B cell (primary cell): ENCODE data around the gene ERC2. TPM values are rescaled to one million over a fixed set of nuclear protein-coding genes. Genes with fewer than 3 reads are reported as not detected.

Experiments
- ATAC-seq: fragments of 200-7000 bp; cut with Tn5 transposase; one replicate; pipeline ENCODE4 v1.10.0; 2021; ENCODE audit warnings: low read depth, mild to moderate bottlenecking, moderate number of reproducible peaks, moderate library complexity
- CTCF ChIA-PET: fragments of 350-600 bp; sonication (Branson Sonifier 250); formaldehyde crosslinking; loops from one replicate; lab custom pipeline; 2021; ENCODE audit warnings: antibody characterized with exemption, inconsistent platforms; lab: Charles Lee
- POLR2A ChIA-PET: fragments of 350-600 bp; sonication (Branson Sonifier 250); formaldehyde crosslinking; loops from one replicate; lab custom pipeline; 2021; ENCODE audit warnings: antibody characterized with exemption; lab: Charles Lee
- DNase-seq: peaks from one replicate; pipeline ENCODE4 v3.0.0; 2013
- H2AFZ ChIP-seq: 2 replicates; pipeline ENCODE4 v1.6.1; 2012; ENCODE audit warnings: mild to moderate bottlenecking, low read depth, low read length; ENCODE audit not compliant: insufficient read depth, poor library complexity, severe bottlenecking
- H3K27ac ChIP-seq, 2 donors: 1 replicate in 1 of 2; 2 replicates in 1 of 2; pipeline ENCODE4 v1.5.1; 2012 to 2013; ENCODE audit warnings: low read length in 2 of 2, mild to moderate bottlenecking in 2 of 2, moderate library complexity in 1 of 2
- H3K27me3 ChIP-seq, 4 experiments: fragments of 200-600 bp in 1 of 4; sonication (generic) in 1 of 4; replicated peaks in 1 of 4; 1 replicate in 2 of 4; 2 replicates in 2 of 4; pipeline versions ENCODE4 v1.6.1 to v1.7.0; 2013 to 2016; ENCODE audit warnings: low read length in 3 of 4, mild to moderate bottlenecking in 2 of 4, mixed read lengths in 1 of 4, moderate library complexity in 1 of 4; ENCODE audit not compliant: insufficient read depth in 4 of 4, control insufficient read depth in 3 of 4; ENCODE audit errors: control extremely low read depth in 1 of 4
- H3K36me3 ChIP-seq, 2 experiments: replicated peaks in 1 of 2; 1 replicate in 1 of 2; 2 replicates in 1 of 2; pipeline versions ENCODE4 v1.6.1 to v1.7.1; 2013; ENCODE audit warnings: low read length in 1 of 2; ENCODE audit not compliant: insufficient read depth in 2 of 2, control insufficient read depth in 1 of 2; ENCODE audit errors: control extremely low read depth in 1 of 2, extremely low read depth in 1 of 2
- H3K4me1 ChIP-seq, 2 donors: fragments of 200-600 bp in 1 of 2; sonication (generic) in 1 of 2; 1 replicate in 1 of 2; 2 replicates in 1 of 2; pipeline versions ENCODE4 v1.5.1 to v1.6.1; 2013 to 2017; ENCODE audit warnings: low read length in 2 of 2; ENCODE audit not compliant: control insufficient read depth in 2 of 2, insufficient read depth in 2 of 2
- H3K4me2 ChIP-seq: replicated peaks from 2 replicates; pipeline ENCODE3; 2012; ENCODE audit warnings: mild to moderate bottlenecking, low read depth, low read length; ENCODE audit not compliant: poor library complexity, severe bottlenecking
- H3K4me3 ChIP-seq, 5 experiments: fragments of 200-600 bp in 1 of 5; sonication (generic) in 1 of 5; 1 replicate in 3 of 5; 2 replicates in 2 of 5; pipeline versions ENCODE4 v1.5.1 to v1.7.0; 2011 to 2016; ENCODE audit warnings: low read length in 4 of 5, mild to moderate bottlenecking in 4 of 5, low read depth in 2 of 5, control low read depth in 1 of 5, moderate library complexity in 1 of 5; ENCODE audit not compliant: insufficient read depth in 1 of 5; ENCODE audit errors: control extremely low read depth in 1 of 5, extremely low read depth in 1 of 5
- H3K79me2 ChIP-seq: fragments of 200-600 bp; sonication (generic); one replicate; pipeline ENCODE4 v1.6.0; 2016; ENCODE audit warnings: low read length; ENCODE audit not compliant: control insufficient read depth, insufficient read depth
- H3K9ac ChIP-seq: fragments of 200-600 bp; sonication (generic); 2 replicates; pipeline ENCODE4 v1.6.1; 2017; ENCODE audit warnings: mild to moderate bottlenecking, low read length, moderate library complexity
- H3K9me3 ChIP-seq, 3 donors: one replicate each; pipeline versions ENCODE4 v1.6.1 to v1.7.1; 2013; ENCODE audit warnings: low read length in 2 of 3; ENCODE audit not compliant: control insufficient read depth in 2 of 3, insufficient read depth in 1 of 3; ENCODE audit errors: control extremely low read depth in 1 of 3
- H4K20me1 ChIP-seq: 2 replicates; pipeline ENCODE4 v1.6.0; 2012; ENCODE audit warnings: mild to moderate bottlenecking, low read length; ENCODE audit not compliant: insufficient read depth, control insufficient read depth, poor library complexity, severe bottlenecking
- H3K27ac Mint-ChIP-seq: one replicate; pipeline ENCODE4 v1.8.0; 2021; ENCODE audit warnings: mixed read lengths
- H3K27me3 Mint-ChIP-seq: one replicate; pipeline ENCODE4 v1.8.0; 2021; ENCODE audit warnings: mixed read lengths
- H3K4me1 Mint-ChIP-seq: one replicate; pipeline ENCODE4 v1.8.0; 2021; ENCODE audit warnings: mixed read lengths
- H3K4me3 Mint-ChIP-seq: one replicate; pipeline ENCODE4 v1.8.0; 2021; ENCODE audit warnings: mixed read lengths
- H3K9me3 Mint-ChIP-seq: one replicate; pipeline ENCODE4 v1.8.0; 2022; ENCODE audit warnings: mixed read lengths; ENCODE audit not compliant: insufficient read depth
- EZH2 ChIP-seq: IDR thresholded peaks from 2 replicates; pipeline ENCODE4 v1.6.1; 2012; ENCODE audit warnings: borderline replicate concordance, low read depth, mild to moderate bottlenecking, moderate library complexity, low read length; ENCODE audit not compliant: insufficient read depth, poor library complexity, severe bottlenecking
- WGBS: methylation state at CpG from one replicate; pipeline ENCODE4 v1.1.5; 2013; ENCODE audit warnings: missing lambda C conversion rate; ENCODE audit not compliant: insufficient coverage; 5-methylcytosine and 5-hydroxymethylcytosine counted together
- intact Hi-C: fragments of 100-400 bp; cut with micrococcal nuclease; formaldehyde crosslinking; loops from one replicate; pipeline ENCODE4 v1.10.0; 2022
- polyA plus RNA-seq: library from polyadenylated mRNA; depleted of rRNA; stranded (reverse); fragments of >200 nt; gene quantifications from 2 replicates; pipeline ENCODE4 v1.2.3, GENCODE V29; 2012
- total RNA-seq, 2 donors: library from RNA; stranded (reverse); fragments of 120-200 nt in 1 of 2; gene quantifications; 1 replicate in 1 of 2; 2 replicates in 1 of 2; pipeline versions ENCODE4 v1.2.3 to v1.2.4, GENCODE V29; 2013 to 2022
- TF ChIP-seq, protein P1 (sequence below): fragments of 200-600 bp; IDR thresholded peaks from one replicate; pipeline ENCODE4 v1.8.0; 2022; ENCODE audit warnings: antibody characterized with exemption, mild to moderate bottlenecking

Gene ERC2
- total and polyA plus RNA-seq, 2 donors (not counting 1 experiment from before 2014, with no cell fraction given), result not detected

DNA sequence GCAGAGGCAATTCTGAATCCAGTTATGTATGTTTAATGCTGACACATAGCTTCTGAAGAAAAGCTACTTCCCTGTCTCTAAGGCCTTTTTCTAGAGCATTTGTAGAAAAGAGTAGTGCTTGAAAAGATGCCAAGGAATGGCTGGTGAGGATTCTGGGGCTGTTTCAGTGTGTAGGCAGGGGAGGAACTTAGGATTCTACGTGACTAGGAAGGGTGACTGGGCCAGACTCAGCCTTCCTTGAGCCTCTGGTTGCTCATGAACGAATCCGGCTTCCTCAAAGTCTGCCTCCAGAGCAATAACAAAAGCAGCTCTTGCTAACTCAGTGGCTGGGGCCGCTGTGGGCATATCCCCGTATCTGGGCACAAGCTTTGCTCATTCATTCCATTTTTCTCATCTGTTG, 876.4 kb downstream of the ERC2 start:
- Histone ChIP-seq H3K9me3 (no peaks in the 10 kb centered on the region), H3K27ac (no peak overlapping the region), H3K4me1 (no peaks in the 10 kb centered on the region), H3K4me2 (no peak overlapping the region), H3K36me3 (no peaks in the 10 kb centered on the region), H2AFZ (no peak overlapping the region), H3K27me3 (no peaks in the 10 kb centered on the region), H3K79me2 (no peaks in the 10 kb centered on the region), H3K9ac (no peak overlapping the region), H4K20me1 (no peaks in the 10 kb centered on the region), H3K4me3 (no peak overlapping the region)
- TF ChIP-seq, protein P1, sequence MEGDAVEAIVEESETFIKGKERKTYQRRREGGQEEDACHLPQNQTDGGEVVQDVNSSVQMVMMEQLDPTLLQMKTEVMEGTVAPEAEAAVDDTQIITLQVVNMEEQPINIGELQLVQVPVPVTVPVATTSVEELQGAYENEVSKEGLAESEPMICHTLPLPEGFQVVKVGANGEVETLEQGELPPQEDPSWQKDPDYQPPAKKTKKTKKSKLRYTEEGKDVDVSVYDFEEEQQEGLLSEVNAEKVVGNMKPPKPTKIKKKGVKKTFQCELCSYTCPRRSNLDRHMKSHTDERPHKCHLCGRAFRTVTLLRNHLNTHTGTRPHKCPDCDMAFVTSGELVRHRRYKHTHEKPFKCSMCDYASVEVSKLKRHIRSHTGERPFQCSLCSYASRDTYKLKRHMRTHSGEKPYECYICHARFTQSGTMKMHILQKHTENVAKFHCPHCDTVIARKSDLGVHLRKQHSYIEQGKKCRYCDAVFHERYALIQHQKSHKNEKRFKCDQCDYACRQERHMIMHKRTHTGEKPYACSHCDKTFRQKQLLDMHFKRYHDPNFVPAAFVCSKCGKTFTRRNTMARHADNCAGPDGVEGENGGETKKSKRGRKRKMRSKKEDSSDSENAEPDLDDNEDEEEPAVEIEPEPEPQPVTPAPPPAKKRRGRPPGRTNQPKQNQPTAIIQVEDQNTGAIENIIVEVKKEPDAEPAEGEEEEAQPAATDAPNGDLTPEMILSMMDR, result no peak
- no peak for TF ChIP-seq EZH2
- H3K4me3 Mint-ChIP-seq, result no peak overlapping the region
- H3K27me3 Mint-ChIP-seq, result no peaks in the 10 kb centered on the region
- WGBS, result 78% methylated on average over 4 of the region's 5 CpGs
- no peak for ATAC-seq
- ChIA-PET POLR2A (no interaction called here), CTCF (no interaction called here)
- DNase-seq, result no peak
- H3K27ac Mint-ChIP-seq, result no peak overlapping the region
- no peaks in the 10 kb centered on the region for H3K4me1 Mint-ChIP-seq
- intact Hi-C loops, result no loop called here
- no peaks in the 10 kb centered on the region for H3K9me3 Mint-ChIP-seq

DNA sequence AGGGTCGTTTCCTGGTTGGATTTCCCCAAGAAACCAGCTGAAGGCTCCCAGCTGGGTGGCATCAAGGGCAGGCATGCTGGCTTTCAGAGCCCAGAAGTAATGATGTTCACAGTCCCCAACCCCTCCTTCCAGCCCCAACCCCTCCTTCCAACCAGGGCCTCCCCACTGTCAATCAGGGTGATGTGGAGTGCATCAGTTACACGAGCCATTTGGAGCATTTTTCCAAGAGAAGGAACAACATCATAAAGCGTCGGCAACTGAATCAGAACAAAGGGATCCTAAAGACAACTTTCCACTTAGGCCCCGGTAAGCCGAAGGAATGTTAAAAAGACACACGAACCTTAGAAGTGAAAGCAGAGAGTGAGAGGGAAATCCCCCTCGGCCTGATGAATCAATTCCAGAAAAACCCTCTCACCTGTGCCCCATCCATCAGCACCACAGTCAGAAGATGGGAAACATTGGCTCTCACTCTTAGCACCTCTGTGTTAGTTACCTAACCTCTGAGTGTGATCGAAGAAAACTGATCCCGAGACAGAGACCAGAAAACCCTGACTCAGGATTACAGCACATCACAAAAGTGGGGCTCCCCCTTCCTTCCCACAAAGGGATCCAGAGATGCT, 880.0 kb downstream of the ERC2 start:
- no peaks in the 10 kb centered on the region for H3K4me1 ChIP-seq
- intact Hi-C loops, result no loop called here
- Mint-ChIP-seq H3K27ac (no peak overlapping the region), H3K9me3 (no peaks in the 10 kb centered on the region), H3K27me3 (no peaks in the 10 kb centered on the region), H3K4me1 (no peaks in the 10 kb centered on the region), H3K4me3 (no peak overlapping the region)
- no peak overlapping the region for H3K4me3 ChIP-seq
- 87% methylated on average over 3 of the region's 10 CpGs for WGBS
- no peaks in the 10 kb centered on the region for H3K79me2 ChIP-seq
- H2AFZ ChIP-seq, result no peak overlapping the region
- H3K36me3 ChIP-seq, result no peaks in the 10 kb centered on the region
- no peak overlapping the region for H3K4me2 ChIP-seq
- ChIA-PET POLR2A (no interaction called here), CTCF (no interaction called here)
- H3K27me3 ChIP-seq, result no peaks in the 10 kb centered on the region
- ATAC-seq (no peak), DNase-seq (no peak)
- H3K9me3 ChIP-seq, result no peaks in the 10 kb centered on the region
- no peaks in the 10 kb centered on the region for H4K20me1 ChIP-seq
- no peak for TF ChIP-seq EZH2
- TF ChIP-seq, protein P1, result no peak
- H3K9ac ChIP-seq, result no peak overlapping the region
- no peak overlapping the region for H3K27ac ChIP-seq
